Mesendoderm (in vitro differentiated cells): ENCODE measurements around the gene SLIT3.

ENCODE experiments used
- DNase-seq: peaks from one replicate; pipeline ENCODE4 v3.0.0; 2013
- H2AK5ac ChIP-seq: 2 replicates; pipeline ENCODE4 v1.6.1; 2013; ENCODE audit warnings: low read length, inconsistent platforms
- H2BK120ac ChIP-seq: 2 replicates; pipeline ENCODE4 v1.6.1; 2013; ENCODE audit warnings: low read depth, mild to moderate bottlenecking, low read length, moderate library complexity, mixed read lengths
- H2BK15ac ChIP-seq: replicated peaks from 2 replicates; pipeline ENCODE4 v1.6.1; 2013; ENCODE audit warnings: low read depth, mild to moderate bottlenecking, moderate library complexity
- H2BK5ac ChIP-seq: 2 replicates; pipeline ENCODE4 v1.6.1; 2013; ENCODE audit warnings: low read length, inconsistent platforms
- H3K18ac ChIP-seq: 2 replicates; pipeline ENCODE4 v1.6.1; 2013; ENCODE audit warnings: mild to moderate bottlenecking, low read length, mixed read lengths
- H3K23ac ChIP-seq: one replicate; pipeline ENCODE4 v1.6.1; 2013; ENCODE audit warnings: low read length
- H3K27ac ChIP-seq: 2 replicates; pipeline ENCODE4 v1.5.1; 2013; ENCODE audit warnings: low read depth, mild to moderate bottlenecking, inconsistent platforms, low read length, moderate library complexity
- H3K27me3 ChIP-seq: 2 replicates; pipeline ENCODE4 v1.6.1; 2013; ENCODE audit warnings: low read length, control low read depth, mild to moderate bottlenecking, inconsistent platforms; ENCODE audit not compliant: insufficient read depth, poor library complexity
- H3K36me3 ChIP-seq: 2 replicates; pipeline ENCODE4 v1.6.1; 2013; ENCODE audit warnings: low read length, inconsistent platforms; ENCODE audit not compliant: control insufficient read depth, insufficient read depth
- H3K4ac ChIP-seq: one replicate; pipeline ENCODE4 v1.6.1; 2013; ENCODE audit warnings: low read depth, mild to moderate bottlenecking, low read length, moderate library complexity
- H3K4me1 ChIP-seq: 2 replicates; pipeline ENCODE4 v1.6.1; 2013; ENCODE audit warnings: low read depth, low read length, inconsistent platforms; ENCODE audit not compliant: control insufficient read depth
- H3K4me2 ChIP-seq: 2 replicates; pipeline ENCODE4 v1.6.1; 2013; ENCODE audit warnings: low read length
- H3K4me3 ChIP-seq: 2 replicates; pipeline ENCODE4 v1.5.1; 2013; ENCODE audit warnings: mild to moderate bottlenecking, low read length
- H3K56ac ChIP-seq: one replicate; pipeline ENCODE4 v1.6.1; 2013; ENCODE audit warnings: low read length
- H3K79me1 ChIP-seq: 2 replicates; pipeline ENCODE4 v1.6.1; 2013; ENCODE audit warnings: low read length, inconsistent platforms
- H3K79me2 ChIP-seq: 2 replicates; pipeline ENCODE4 v1.6.1; 2013; ENCODE audit warnings: mild to moderate bottlenecking, low read length; ENCODE audit not compliant: control insufficient read depth, insufficient read depth
- H3K9ac ChIP-seq: 2 replicates; pipeline ENCODE4 v1.6.1; 2013; ENCODE audit warnings: low read length, inconsistent platforms
- H4K5ac ChIP-seq: one replicate; pipeline ENCODE4 v1.6.1; 2013; ENCODE audit warnings: low read length
- H4K8ac ChIP-seq: one replicate; pipeline ENCODE4 v1.6.1; 2013; ENCODE audit warnings: low read depth, mild to moderate bottlenecking, control low read depth, low read length, moderate library complexity
- WGBS: extraction: QIAGEN DNeasy Blood & Tissue Kit; methylation state at CpG from one replicate; pipeline ENCODE4 v1.1.7; 2013; ENCODE audit warnings: low lambda C conversion rate, missing lambda C conversion rate; ENCODE audit not compliant: insufficient coverage; ENCODE audit errors: extremely low coverage; 5-methylcytosine and 5-hydroxymethylcytosine counted together

Gene SLIT3

GRCh38 chr5:168946363-168946762 is 354.6 kb downstream of the SLIT3 start:
- no peak overlapping the region for H3K4me3 ChIP-seq
- no peak overlapping the region for H3K18ac ChIP-seq
- DNase-seq: peak; percentile 70
- no peaks in the 10 kb centered on the region for H3K36me3 ChIP-seq
- H3K27me3 ChIP-seq: no peaks in the 10 kb centered on the region
- no peak overlapping the region for H3K56ac ChIP-seq
- peaks cover 6% of the 10 kb centered on the region for H3K4me1 ChIP-seq
- H4K8ac ChIP-seq: no peak overlapping the region
- no peak overlapping the region for H3K23ac ChIP-seq
- H4K5ac ChIP-seq: no peak overlapping the region
- no peak overlapping the region for H3K4me2 ChIP-seq
- H3K79me2 ChIP-seq: no peaks in the 10 kb centered on the region
- H2BK120ac ChIP-seq: no peak overlapping the region
- no CpG with 5 or more reads among the region's 6 CpGs for WGBS
- no peak overlapping the region for H2BK5ac ChIP-seq
- no peak overlapping the region for H2BK15ac ChIP-seq
- H3K4ac ChIP-seq: no peak overlapping the region
- no peak overlapping the region for H3K27ac ChIP-seq
- no peak overlapping the region for H3K9ac ChIP-seq
- H2AK5ac ChIP-seq: no peak overlapping the region
- H3K79me1 ChIP-seq: no peaks in the 10 kb centered on the region

DNA sequence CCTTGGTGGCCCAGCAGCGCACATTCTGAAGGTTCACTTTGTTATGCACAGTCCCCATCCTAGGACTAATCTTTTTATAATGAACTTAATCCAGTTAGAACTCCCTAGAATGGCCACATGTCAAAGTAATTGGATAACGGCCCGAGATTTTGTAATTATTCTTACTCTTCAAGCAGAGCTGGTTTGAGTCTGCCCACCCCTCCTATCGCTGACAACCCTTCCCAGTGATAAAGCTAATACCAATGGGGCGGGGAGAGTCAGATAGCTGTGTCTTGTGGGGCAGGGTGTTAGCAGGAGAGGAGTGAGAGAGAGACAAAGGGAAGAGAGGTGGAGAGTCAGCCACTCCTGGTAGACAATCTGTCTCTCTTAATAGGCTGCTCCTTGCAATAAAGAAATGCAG is 356.9 kb downstream of the SLIT3 start:
- no peak overlapping the region for H4K8ac ChIP-seq
- H3K36me3 ChIP-seq: no peaks in the 10 kb centered on the region
- H3K4me1 ChIP-seq: peaks cover 6% of the 10 kb centered on the region
- no peak overlapping the region for H3K4me3 ChIP-seq
- no peak overlapping the region for H2BK5ac ChIP-seq
- no peak overlapping the region for H3K23ac ChIP-seq
- no peak overlapping the region for H3K4ac ChIP-seq
- H3K18ac ChIP-seq: no peak overlapping the region
- H4K5ac ChIP-seq: no peak overlapping the region
- no peak overlapping the region for H3K4me2 ChIP-seq
- peak overlapping the region; percentile 47 for H3K56ac ChIP-seq
- WGBS: no CpG with 5 or more reads among the region's 5 CpGs
- H3K9ac ChIP-seq: no peak overlapping the region
- no peak overlapping the region for H2BK120ac ChIP-seq
- no peak overlapping the region for H2BK15ac ChIP-seq
- no peaks in the 10 kb centered on the region for H3K79me1 ChIP-seq
- H3K79me2 ChIP-seq: no peaks in the 10 kb centered on the region
- no peaks in the 10 kb centered on the region for H3K27me3 ChIP-seq
- no peak overlapping the region for H3K27ac ChIP-seq
- no peak overlapping the region for H2AK5ac ChIP-seq
- DNase-seq: peak; percentile 92

- H3K4ac ChIP-seq: no peak overlapping the region
- no peak overlapping the region for H3K4me2 ChIP-seq
- H4K5ac ChIP-seq: no peak overlapping the region
- H3K27me3 ChIP-seq: no peaks in the 10 kb centered on the region
- H3K56ac ChIP-seq: no peak overlapping the region
- no peak overlapping the region for H2BK15ac ChIP-seq
- no peak overlapping the region for H2AK5ac ChIP-seq
- WGBS: no CpG with 5 or more reads among the region's 2 CpGs
- no peak overlapping the region for H4K8ac ChIP-seq
- no peak overlapping the region for H3K18ac ChIP-seq
- peaks cover 6% of the 10 kb centered on the region for H3K4me1 ChIP-seq
- no peak overlapping the region for H3K23ac ChIP-seq
- H3K36me3 ChIP-seq: no peaks in the 10 kb centered on the region
- no peak overlapping the region for H3K9ac ChIP-seq
- H2BK120ac ChIP-seq: no peak overlapping the region
- H3K27ac ChIP-seq: no peak overlapping the region
- DNase-seq: no peak
- H3K79me2 ChIP-seq: no peaks in the 10 kb centered on the region
- H3K4me3 ChIP-seq: no peak overlapping the region
- H3K79me1 ChIP-seq: no peaks in the 10 kb centered on the region
- H2BK5ac ChIP-seq: no peak overlapping the region
These were observed 357.7 kb downstream of the SLIT3 start for GRCh38 chr5:168943091-168943884.

DNA sequence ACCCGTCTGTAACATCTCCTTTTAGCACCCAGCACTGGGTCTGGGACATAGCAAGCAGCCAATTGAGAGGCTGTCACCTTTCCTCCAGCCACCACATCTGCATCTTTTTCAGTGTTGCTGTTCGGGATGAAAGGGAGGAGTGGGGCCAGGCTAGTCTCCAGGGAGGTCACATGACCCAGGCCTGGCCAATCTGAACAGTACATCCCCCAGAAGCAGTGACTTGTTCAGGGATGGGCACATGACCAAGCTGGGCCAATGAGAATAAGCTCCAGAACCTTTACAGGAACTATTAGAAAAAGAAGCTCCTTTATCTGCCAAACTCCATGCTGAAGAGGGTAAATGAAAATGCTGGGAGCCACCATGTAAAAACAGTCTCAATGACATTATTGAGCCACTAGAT is 359.0 kb downstream of the SLIT3 start:
- Histone ChIP-seq H3K4me1 (peaks cover 6% of the 10 kb centered on the region), H2BK120ac (no peak overlapping the region), H3K27me3 (no peaks in the 10 kb centered on the region), H3K23ac (no peak overlapping the region), H3K56ac (no peak overlapping the region), H3K9ac (no peak overlapping the region), H2AK5ac (no peak overlapping the region), H3K4me3 (no peak overlapping the region), H3K36me3 (no peaks in the 10 kb centered on the region), H3K27ac (no peak overlapping the region), H3K4ac (no peak overlapping the region), H3K4me2 (no peak overlapping the region), H2BK15ac (no peak overlapping the region), H3K18ac (no peak overlapping the region), H2BK5ac (no peak overlapping the region), H4K8ac (no peak overlapping the region), H3K79me1 (no peaks in the 10 kb centered on the region), H3K79me2 (no peaks in the 10 kb centered on the region), H4K5ac (no peak overlapping the region)
- no CpG with 5 or more reads among the region's 2 CpGs for WGBS
- DNase-seq: peak; percentile 72

DNA sequence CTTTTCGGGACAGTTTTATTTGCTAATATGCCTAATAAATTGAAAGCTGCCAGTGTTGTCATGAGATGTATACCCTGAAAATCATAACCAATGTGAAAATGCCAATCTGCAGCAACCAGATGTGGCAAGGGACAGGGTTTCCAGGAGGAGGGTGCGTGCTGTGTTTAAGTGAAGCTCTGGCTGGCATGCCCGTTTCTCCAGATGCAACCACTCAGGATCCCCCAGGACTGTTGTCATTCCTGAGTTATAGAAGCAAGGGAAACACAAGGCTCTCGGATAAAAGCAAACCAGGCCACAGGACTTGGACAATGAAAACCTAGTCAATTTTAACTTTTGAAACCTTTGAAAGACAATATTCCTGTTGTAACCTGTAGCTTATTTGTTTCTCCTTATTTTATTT is 360.2 kb downstream of the SLIT3 start:
- Histone ChIP-seq H3K4me1 (peaks cover 6% of the 10 kb centered on the region), H2BK15ac (no peak overlapping the region), H3K4ac (no peak overlapping the region), H3K27ac (no peak overlapping the region), H3K9ac (no peak overlapping the region), H4K8ac (no peak overlapping the region), H3K56ac (no peak overlapping the region), H3K18ac (no peak overlapping the region), H3K4me2 (no peak overlapping the region), H2BK120ac (no peak overlapping the region), H3K27me3 (no peaks in the 10 kb centered on the region), H4K5ac (no peak overlapping the region), H3K36me3 (no peaks in the 10 kb centered on the region), H3K79me2 (no peaks in the 10 kb centered on the region), H2BK5ac (no peak overlapping the region), H3K4me3 (no peak overlapping the region), H3K23ac (no peak overlapping the region), H3K79me1 (no peaks in the 10 kb centered on the region), H2AK5ac (no peak overlapping the region)
- no peak for DNase-seq
- WGBS: no CpG with 5 or more reads among the region's 4 CpGs
